ENCODE results near the gene U2AF2.
A peak's percentile ranks its signal among the peaks of the same experiment; 100 is the strongest.

U2AF2 gene

DNA sequence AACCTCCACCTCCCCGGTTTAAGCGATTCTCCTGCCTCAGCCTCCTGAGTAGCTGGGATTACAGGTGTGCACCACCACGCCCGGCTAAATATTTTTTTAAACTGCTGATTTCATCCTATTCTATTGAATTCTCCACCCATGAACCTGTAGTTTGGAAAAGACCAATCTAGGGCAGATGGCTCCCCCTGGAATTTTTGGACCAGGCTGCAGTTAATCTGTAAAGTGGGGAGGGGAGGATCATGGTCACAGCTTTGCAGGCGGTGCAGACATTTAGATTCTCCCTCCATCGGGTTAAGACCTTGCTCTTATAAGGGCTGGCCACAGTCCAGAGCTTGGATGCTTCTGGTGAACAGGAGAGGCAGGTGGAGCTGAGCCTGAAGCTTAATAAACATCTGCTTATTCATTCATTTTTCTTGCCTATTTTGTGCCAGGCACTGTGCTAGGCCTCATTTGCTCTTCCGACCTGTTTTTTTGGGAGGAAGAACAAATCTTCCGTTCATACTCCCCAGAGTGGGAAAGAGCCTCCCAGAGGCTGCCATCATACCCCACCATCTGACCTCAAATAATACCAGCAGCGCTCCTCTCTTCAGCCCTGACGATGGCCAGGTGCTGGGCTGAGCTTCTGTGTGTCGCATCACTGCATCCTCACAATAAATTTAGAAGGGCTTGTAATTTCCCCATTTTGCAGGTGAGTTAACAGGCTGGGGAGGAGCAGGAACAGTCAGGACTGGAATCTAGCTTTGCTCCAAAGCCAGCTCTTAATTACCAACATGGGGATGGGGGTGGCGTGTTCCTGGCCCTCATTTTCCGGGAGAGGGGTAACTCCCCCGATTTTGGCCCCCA is 7.7 kb upstream of the U2AF2 start:
- ChIA-PET CTCF (interaction anchor here (0.7 to 9.2 kb wide), 4 partner anchors 13 to 29 kb away, joined by 3 to 128 read pairs (median 6); no protein-coding TSS in a partner anchor), POLR2A (interaction anchor here (0.6 to 1.5 kb wide), 4 partner anchors 8 to 1185 kb away, joined by 3 to 4 read pairs (median 4); no protein-coding TSS in a partner anchor)
- Histone ChIP-seq H3K4me1 (ENCODE audit: control extremely low read depth in 1 of 4, control insufficient read depth in 4 of 4, insufficient read depth in 4 of 4, low read length in 3 of 4) (peaks cover 5 to 50% (median 44%) of the 10 kb centered on the region in 4 experiments), H3K27me3 (replicated peaks in 2 of 5; ENCODE audit: control insufficient read depth in 4 of 5, insufficient read depth in 5 of 5, low read length in 4 of 5) (no peaks in the 10 kb centered on the region), H3K36me3 (ENCODE audit: control insufficient read depth in 4 of 4, insufficient read depth in 4 of 4, low read length in 3 of 4) (peaks cover 0 to 31% (median 16%) of the 10 kb centered on the region in 4 experiments), H3K27ac (ENCODE audit: insufficient read depth in 1 of 2, low read depth in 1 of 2, low read length in 2 of 2, poor library complexity in 1 of 2, severe bottlenecking in 2 of 2) (peak overlapping the region; percentile 14 to 83), H3K9me3 (ENCODE audit: control extremely low read depth in 1 of 5, control insufficient read depth in 4 of 5, insufficient read depth in 2 of 5, low read depth in 1 of 5, low read length in 4 of 5) (no peaks in the 10 kb centered on the region), H3K4me3 (ENCODE audit: control insufficient read depth in 1 of 7, extremely low read depth in 1 of 7, insufficient read depth in 4 of 7, low read depth in 2 of 7, low read length in 6 of 7) (peak overlapping the region; percentile 58 to 91 (median 83))
- WGBS (ENCODE audit: insufficient coverage), result 71% methylated on average over 9 of the region's 14 CpGs
- no peak for DNase-seq

DNA sequence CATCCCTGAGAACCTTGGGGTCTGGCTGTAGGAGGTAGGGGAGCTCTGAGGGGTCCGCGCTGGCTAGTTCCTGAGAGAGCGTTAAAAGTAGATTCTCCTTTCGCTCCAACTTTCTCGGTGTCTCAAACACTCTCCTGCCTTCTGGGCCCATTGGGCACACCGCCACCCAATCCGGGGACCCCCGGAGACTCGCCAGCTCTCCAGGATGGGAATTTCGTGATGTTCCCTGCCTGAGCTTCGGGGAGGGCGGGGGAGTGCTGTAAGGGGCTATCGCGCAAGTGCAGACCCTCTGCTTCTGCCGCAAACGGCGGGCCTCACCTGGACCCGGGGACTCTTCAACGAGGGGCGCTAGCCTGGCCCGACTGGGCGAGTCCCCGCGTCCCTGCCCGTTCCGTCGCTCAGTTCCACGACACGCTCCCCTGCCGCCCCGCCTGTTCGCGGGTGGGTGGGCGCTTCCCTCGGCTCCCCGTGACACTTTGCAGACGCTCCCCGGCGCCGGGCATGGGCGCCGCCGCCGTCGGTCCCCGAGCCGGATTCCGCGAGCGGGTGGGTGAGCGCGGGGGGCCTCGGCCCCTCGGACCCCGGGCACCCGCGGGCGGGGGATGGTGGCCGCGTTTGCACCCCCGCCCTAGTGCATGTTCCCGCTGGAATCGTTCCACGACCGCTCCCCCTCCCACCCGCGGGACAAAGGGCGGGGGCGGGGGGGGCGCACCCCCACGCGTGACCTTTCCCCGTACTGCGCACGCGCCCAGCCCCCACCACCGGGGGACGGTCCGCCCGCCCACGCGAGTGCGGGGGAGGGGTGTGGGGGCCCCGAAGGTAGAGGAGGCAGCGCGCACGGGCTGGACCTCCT is 6.9 kb upstream of the U2AF2 start, which contains the start of gene CCDC106:
Gene CCDC106 (plus strand): TSS at position 481 of the 853 bp plus-strand sequence. CDS start 835 bp downstream, outside the sequence.
- Histone ChIP-seq H3K27me3 (replicated peaks in 2 of 5; ENCODE audit: control insufficient read depth in 4 of 5, insufficient read depth in 5 of 5, low read length in 4 of 5) (no peaks in the 10 kb centered on the region), H3K4me1 (ENCODE audit: control extremely low read depth in 1 of 4, control insufficient read depth in 4 of 4, insufficient read depth in 4 of 4, low read length in 3 of 4) (peaks cover 5 to 42% (median 36%) of the 10 kb centered on the region in 4 experiments), H3K4me3 (ENCODE audit: control insufficient read depth in 1 of 7, extremely low read depth in 1 of 7, insufficient read depth in 4 of 7, low read depth in 2 of 7, low read length in 6 of 7) (peak within 1 kb of the TSS; percentile 58 to 91 (median 83)), H3K27ac (ENCODE audit: insufficient read depth in 1 of 2, low read depth in 1 of 2, low read length in 2 of 2, poor library complexity in 1 of 2, severe bottlenecking in 2 of 2) (peak within 1 kb of the TSS; percentile 14 to 83), H3K9me3 (ENCODE audit: control extremely low read depth in 1 of 5, control insufficient read depth in 4 of 5, insufficient read depth in 2 of 5, low read depth in 1 of 5, low read length in 4 of 5) (no peaks in the 10 kb centered on the region), H3K36me3 (ENCODE audit: control insufficient read depth in 4 of 4, insufficient read depth in 4 of 4, low read length in 3 of 4) (peaks cover 0 to 36% (median 19%) of the 10 kb centered on the region in 4 experiments)
- peak; percentile 59 to 77 (median 62) for DNase-seq
- 0% methylated on average over 50 of the region's 87 CpGs for WGBS (ENCODE audit: insufficient coverage)
- ChIA-PET CTCF (interaction anchor here (0.7 to 9.2 kb wide), 4 partner anchors 14 to 28 kb away, joined by 3 to 128 read pairs (median 6); no protein-coding TSS in a partner anchor), POLR2A (interaction anchor here (0.6 to 1.5 kb wide), 4 partner anchors 9 to 1186 kb away, joined by 3 to 4 read pairs (median 4); no protein-coding TSS in a partner anchor)

DNA sequence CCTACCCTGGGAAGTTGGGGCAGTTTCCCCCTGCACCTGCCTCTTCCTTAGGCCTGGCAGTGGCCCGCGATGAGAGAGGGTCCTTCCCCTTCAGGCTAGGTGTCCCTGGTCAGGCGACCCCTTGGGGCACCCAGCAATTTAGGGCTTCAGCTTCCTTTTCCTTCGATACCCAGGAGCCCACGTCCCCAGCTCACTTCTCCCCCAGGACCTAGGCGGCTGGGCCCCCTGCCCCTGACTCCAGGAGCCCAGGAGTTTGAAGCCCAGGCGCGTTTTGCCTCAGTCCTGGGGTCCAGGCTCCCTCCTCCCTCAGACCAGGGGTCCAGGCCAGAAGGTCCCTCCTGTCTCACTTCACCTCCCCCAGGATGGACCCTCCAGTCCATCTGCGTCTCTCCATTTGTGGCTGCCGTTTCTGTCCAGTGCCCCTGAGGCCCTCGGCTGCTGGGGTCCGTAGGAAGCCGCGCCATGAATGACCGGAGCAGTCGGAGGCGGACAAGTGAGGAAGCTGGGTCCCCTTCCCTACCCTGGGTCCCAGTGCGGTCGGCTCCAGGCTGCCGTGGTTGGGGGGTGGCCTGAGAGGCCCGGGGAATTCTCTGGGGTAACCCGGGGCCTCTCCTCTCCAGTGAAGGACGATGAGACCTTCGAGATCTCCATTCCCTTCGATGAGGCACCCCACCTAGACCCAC is 6.1 kb upstream of the U2AF2 start:
- DNase-seq, result no peak
- H3K36me3 ChIP-seq (ENCODE audit: control insufficient read depth in 4 of 4, insufficient read depth in 4 of 4, low read length in 3 of 4), result peaks cover 0 to 36% (median 19%) of the 10 kb centered on the region in 4 experiments
- POLR2A ChIA-PET, result no interaction called here
- H3K4me3 ChIP-seq (ENCODE audit: control insufficient read depth in 1 of 7, extremely low read depth in 1 of 7, insufficient read depth in 4 of 7, low read depth in 2 of 7, low read length in 6 of 7), result peak overlapping the region; percentile 58 to 91 (median 83)
- H3K27ac ChIP-seq (ENCODE audit: insufficient read depth in 1 of 2, low read depth in 1 of 2, low read length in 2 of 2, poor library complexity in 1 of 2, severe bottlenecking in 2 of 2), result peak overlapping the region in 1 of 2 experiments; percentile 83
- 9% methylated on average over 21 of the region's 25 CpGs for WGBS (ENCODE audit: insufficient coverage)
- no peaks in the 10 kb centered on the region for H3K9me3 ChIP-seq (ENCODE audit: control extremely low read depth in 1 of 5, control insufficient read depth in 4 of 5, insufficient read depth in 2 of 5, low read depth in 1 of 5, low read length in 4 of 5)
- CTCF ChIA-PET, result interaction anchor here (1.8 to 9.2 kb wide), 2 partner anchors 15 to 43 kb away, joined by 5 to 128 read pairs; partner anchors contain the start of gene ZNF865
- H3K4me1 ChIP-seq (ENCODE audit: control extremely low read depth in 1 of 4, control insufficient read depth in 4 of 4, insufficient read depth in 4 of 4, low read length in 3 of 4), result peaks cover 5 to 41% (median 34%) of the 10 kb centered on the region in 4 experiments
- H3K27me3 ChIP-seq (replicated peaks in 2 of 5; ENCODE audit: control insufficient read depth in 4 of 5, insufficient read depth in 5 of 5, low read length in 4 of 5), result no peaks in the 10 kb centered on the region

DNA sequence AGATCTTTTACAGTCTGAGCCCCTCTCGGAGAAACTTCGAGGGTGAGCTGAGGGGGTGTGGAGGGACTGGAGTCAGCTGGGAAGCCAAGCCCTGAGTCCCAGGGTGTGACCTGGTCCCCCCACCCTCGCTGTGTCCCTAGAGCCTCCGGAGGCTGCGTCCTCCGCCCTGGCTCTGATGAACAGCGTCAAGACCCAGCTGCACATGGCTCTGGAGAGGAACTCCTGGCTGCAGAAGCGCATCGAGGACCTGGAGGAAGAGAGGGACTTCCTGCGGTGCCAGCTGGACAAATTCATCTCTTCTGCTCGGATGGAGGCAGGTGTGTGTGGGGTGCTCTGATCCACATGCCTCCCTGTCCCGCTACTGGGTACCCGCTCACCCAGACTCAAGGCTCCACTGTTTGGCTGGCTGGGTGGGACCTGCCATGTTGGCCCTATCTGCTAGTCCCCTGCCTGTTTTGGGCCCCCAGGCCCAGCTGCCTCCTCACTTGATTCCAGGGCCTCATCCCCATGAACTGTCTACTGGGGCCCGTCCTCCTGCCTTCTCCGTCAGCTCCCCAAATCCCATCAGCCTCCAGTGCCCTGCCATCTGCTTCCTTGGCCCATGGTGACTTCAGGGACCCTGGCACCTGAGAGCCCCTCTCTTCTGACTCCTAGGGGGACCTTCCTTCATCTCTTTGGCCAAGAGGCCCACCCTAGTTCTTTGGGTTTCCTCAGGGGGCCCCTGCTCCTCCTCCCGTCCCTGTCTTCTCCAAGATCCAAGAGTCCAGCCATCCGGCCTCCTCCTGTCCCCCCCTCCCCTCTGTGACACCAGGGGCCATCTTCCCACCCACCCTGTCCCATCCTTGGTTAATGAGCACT is 5.3 kb upstream of the U2AF2 start:
- 89% methylated on average over 10 of the region's 17 CpGs for WGBS (ENCODE audit: insufficient coverage)
- H3K36me3 ChIP-seq (ENCODE audit: control insufficient read depth in 4 of 4, insufficient read depth in 4 of 4, low read length in 3 of 4), result peaks cover 0 to 34% (median 19%) of the 10 kb centered on the region in 4 experiments
- no peak for DNase-seq
- H3K27ac ChIP-seq (ENCODE audit: insufficient read depth in 1 of 2, low read depth in 1 of 2, low read length in 2 of 2, poor library complexity in 1 of 2, severe bottlenecking in 2 of 2), result peak overlapping the region in 1 of 2 experiments; percentile 83
- H3K27me3 ChIP-seq (replicated peaks in 2 of 5; ENCODE audit: control insufficient read depth in 4 of 5, insufficient read depth in 5 of 5, low read length in 4 of 5), result no peaks in the 10 kb centered on the region
- H3K4me1 ChIP-seq (ENCODE audit: control extremely low read depth in 1 of 4, control insufficient read depth in 4 of 4, insufficient read depth in 4 of 4, low read length in 3 of 4), result peaks cover 0 to 34% (median 28%) of the 10 kb centered on the region in 4 experiments
- H3K4me3 ChIP-seq (ENCODE audit: control insufficient read depth in 1 of 7, extremely low read depth in 1 of 7, insufficient read depth in 4 of 7, low read depth in 2 of 7, low read length in 6 of 7), result peak overlapping the region in 5 of 7 experiments; percentile 70 to 91 (median 84)
- no peaks in the 10 kb centered on the region for H3K9me3 ChIP-seq (ENCODE audit: control extremely low read depth in 1 of 5, control insufficient read depth in 4 of 5, insufficient read depth in 2 of 5, low read depth in 1 of 5, low read length in 4 of 5)
- ChIA-PET CTCF (interaction anchor here (1.8 to 9.2 kb wide), 2 partner anchors 15 to 44 kb away, joined by 5 to 128 read pairs; partner anchors contain the start of gene ZNF865), POLR2A (no interaction called here)

DNA sequence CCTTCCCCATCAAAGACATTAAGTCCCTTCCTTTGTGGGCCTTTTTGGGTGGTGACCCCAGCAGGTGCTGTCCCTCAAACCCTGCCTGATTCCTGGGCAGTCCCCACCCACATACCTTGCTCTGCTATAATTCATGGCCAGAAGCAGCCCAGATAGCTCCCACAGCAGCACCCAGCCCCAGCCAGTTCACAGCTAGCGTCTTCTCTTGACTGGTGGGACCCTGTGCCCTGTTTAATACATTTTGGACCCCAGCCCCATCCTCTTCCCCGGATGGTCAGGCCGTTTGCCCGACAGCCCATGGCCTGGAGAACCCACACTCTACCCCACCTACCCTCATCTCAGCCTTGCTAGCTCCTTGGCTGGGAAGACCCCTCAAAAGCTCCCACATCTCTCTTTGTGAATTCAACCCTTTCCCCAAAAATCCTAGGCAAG is 4.7 kb upstream of the U2AF2 start:
- no peaks in the 10 kb centered on the region for H3K27me3 ChIP-seq (replicated peaks in 2 of 5; ENCODE audit: control insufficient read depth in 4 of 5, insufficient read depth in 5 of 5, low read length in 4 of 5)
- peaks cover 0 to 28% (median 14%) of the 10 kb centered on the region in 4 experiments for H3K36me3 ChIP-seq (ENCODE audit: control insufficient read depth in 4 of 4, insufficient read depth in 4 of 4, low read length in 3 of 4)
- WGBS (ENCODE audit: insufficient coverage), result 88% methylated on average over 1 of the region's 4 CpGs
- DNase-seq, result no peak
- H3K4me1 ChIP-seq (ENCODE audit: control extremely low read depth in 1 of 4, control insufficient read depth in 4 of 4, insufficient read depth in 4 of 4, low read length in 3 of 4), result peaks cover 0 to 29% (median 23%) of the 10 kb centered on the region in 4 experiments
- H3K4me3 ChIP-seq (ENCODE audit: control insufficient read depth in 1 of 7, extremely low read depth in 1 of 7, insufficient read depth in 4 of 7, low read depth in 2 of 7, low read length in 6 of 7), result no peak overlapping the region
- no peak overlapping the region for H3K27ac ChIP-seq (ENCODE audit: insufficient read depth in 1 of 2, low read depth in 1 of 2, low read length in 2 of 2, poor library complexity in 1 of 2, severe bottlenecking in 2 of 2)
- ChIA-PET CTCF (interaction anchor here (1.8 to 9.2 kb wide), 2 partner anchors 16 to 44 kb away, joined by 5 to 128 read pairs; partner anchors contain the start of gene ZNF865), POLR2A (no interaction called here)
- no peaks in the 10 kb centered on the region for H3K9me3 ChIP-seq (ENCODE audit: control extremely low read depth in 1 of 5, control insufficient read depth in 4 of 5, insufficient read depth in 2 of 5, low read depth in 1 of 5, low read length in 4 of 5)
